C4-2B (cell line): ENCODE measurements around the gene PEAR1.
A peak's percentile ranks its signal among the peaks of the same experiment; 100 is the strongest.

Experiments used
- H3K27ac ChIP-seq: fragments of 450-650 bp; 2 replicates; pipeline ENCODE4 v1.5.1; 2017
- CTCF ChIP-seq: fragments of 450-650 bp; conservative IDR thresholded peaks from 2 replicates; pipeline ENCODE4 v1.5.1; 2017; ENCODE audit warnings: mild to moderate bottlenecking
- ZFX ChIP-seq: fragments of 450-650 bp; IDR thresholded peaks from 2 replicates; pipeline ENCODE4 v1.6.1; 2017

Gene PEAR1

GRCh38 chr1:156847591-156848460 is 45.7 kb upstream of the PEAR1 start:
- no peak for TF ChIP-seq ZFX
- no peak for TF ChIP-seq CTCF
- H3K27ac ChIP-seq, result no peak overlapping the region

- TF ChIP-seq CTCF (no peak), ZFX (no peak)
- H3K27ac ChIP-seq, result no peak overlapping the region
These were observed 44.9 kb upstream of the PEAR1 start for GRCh38 chr1:156848461-156849150.

GRCh38 chr1:156849151-156849496 is 44.4 kb upstream of the PEAR1 start:
- no peak for TF ChIP-seq CTCF
- TF ChIP-seq ZFX, result no peak
- H3K27ac ChIP-seq, result no peak overlapping the region

GRCh38 chr1:156851779-156852417 is 41.6 kb upstream of the PEAR1 start:
- no peak for TF ChIP-seq ZFX
- TF ChIP-seq CTCF, result no peak
- no peak overlapping the region for H3K27ac ChIP-seq

- TF ChIP-seq ZFX, result peak; percentile 20; the same call in 1 of the 2 replicates
- no peak for TF ChIP-seq CTCF
- no peak overlapping the region for H3K27ac ChIP-seq
These were observed 41.1 kb upstream of the PEAR1 start for GRCh38 chr1:156852418-156852874.

GRCh38 chr1:156853761-156854160 is 39.8 kb upstream of the PEAR1 start:
- TF ChIP-seq CTCF (no peak), ZFX (no peak)
- H3K27ac ChIP-seq, result no peak overlapping the region

GRCh38 chr1:156854634-156855033 is 38.9 kb upstream of the PEAR1 start:
- no peak for TF ChIP-seq CTCF
- no peak for TF ChIP-seq ZFX
- H3K27ac ChIP-seq, result no peak overlapping the region
